ENCODE data around the gene AMER3.

The AMER3 gene

DNA sequence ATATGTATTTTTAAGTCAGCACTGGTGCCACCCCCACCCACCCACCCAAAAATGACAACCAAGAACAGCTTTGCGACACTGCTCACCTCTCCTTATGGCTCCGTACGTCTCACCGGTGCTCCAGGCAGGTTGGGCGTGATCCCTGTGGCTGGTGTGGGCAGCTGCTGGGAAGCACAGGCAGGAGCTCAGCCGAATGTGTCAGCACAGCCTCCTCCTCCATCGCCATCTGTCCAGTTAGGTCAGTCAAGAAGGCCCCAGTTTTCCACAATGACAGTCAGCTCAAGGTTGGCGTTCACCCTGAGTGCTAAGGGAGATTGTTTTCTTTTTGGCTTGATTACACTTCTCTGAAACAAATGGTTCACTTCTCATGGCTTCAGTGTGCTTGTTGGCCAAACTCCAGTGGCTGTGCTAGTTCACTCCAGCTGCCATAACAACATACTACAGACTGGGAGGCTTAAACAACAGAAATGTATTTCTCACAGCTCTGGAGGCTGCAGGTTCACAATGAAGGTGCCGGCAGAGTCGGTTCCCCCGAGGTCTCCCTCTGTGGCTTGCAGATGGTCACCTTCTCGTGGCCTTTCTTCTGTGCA, 30.2 kb downstream of the AMER3 start:
- DNase-seq, result peak; percentile 28

DNA sequence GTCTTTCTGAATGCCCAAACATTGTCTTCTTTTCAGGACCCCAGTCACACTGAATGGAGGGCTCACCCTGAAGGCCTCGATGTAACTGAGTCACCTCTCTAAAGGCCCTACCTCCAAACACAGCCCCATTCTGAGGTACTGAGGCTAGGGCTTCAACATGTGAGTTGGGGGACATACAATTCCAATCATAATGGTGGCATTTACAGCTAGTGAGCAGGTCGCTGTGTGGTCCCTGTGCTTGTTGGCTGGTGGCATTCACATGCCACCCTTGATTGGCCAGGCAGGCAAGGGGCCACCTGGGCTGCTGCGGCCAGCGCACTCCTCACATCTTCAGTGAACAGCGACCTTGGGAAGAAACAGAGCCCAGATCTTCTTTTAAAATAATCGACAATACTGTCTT, 30.7 kb downstream of the AMER3 start:
- DNase-seq, result no peak

GRCh38 chr2:130787841-130788240, 32.5 kb downstream of the AMER3 start:
- no peak for DNase-seq

DNA sequence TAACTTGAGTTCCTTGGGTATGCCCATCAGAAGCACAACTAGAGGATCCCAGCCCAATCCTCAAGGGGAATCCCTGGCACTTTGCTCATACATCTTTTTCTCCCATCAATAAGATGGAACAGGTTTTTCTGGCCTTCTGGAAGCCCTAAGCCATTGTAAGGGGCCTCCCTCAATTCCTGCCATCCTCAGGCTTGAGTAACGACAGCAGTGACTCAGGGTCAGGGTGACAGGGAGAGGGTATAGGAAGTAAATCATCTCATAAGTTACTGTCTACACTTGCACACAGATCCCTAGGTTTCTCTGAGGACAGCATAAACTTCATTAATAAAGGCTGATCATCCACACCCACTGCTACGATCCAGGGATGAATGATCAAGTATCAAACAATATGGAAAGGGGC, 35.0 kb downstream of the AMER3 start:
- no peak for DNase-seq

- DNase-seq, result no peak
Observed at GRCh38 chr2:130790804-130791616, 35.7 kb downstream of the AMER3 start.

DNA sequence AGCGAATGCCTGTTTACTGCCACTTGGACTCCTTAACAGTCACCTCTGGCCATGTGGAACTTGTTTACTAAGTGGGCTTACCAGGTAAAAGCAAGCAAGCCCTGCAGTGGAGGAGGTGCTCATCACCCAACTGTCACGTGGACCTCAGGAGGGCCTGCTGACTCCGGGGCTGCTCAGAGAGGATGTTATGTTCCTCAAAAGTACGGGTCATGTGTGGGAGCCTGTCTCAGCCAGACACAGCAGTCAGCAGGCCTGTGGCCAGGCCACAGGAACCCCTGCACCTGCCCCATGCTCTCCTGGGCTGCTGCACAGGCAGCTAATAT, 36.2 kb downstream of the AMER3 start:
- no peak for DNase-seq

- DNase-seq, result no peak
Observed at GRCh38 chr2:130795431-130795830, 40.1 kb downstream of the AMER3 start.

DNA sequence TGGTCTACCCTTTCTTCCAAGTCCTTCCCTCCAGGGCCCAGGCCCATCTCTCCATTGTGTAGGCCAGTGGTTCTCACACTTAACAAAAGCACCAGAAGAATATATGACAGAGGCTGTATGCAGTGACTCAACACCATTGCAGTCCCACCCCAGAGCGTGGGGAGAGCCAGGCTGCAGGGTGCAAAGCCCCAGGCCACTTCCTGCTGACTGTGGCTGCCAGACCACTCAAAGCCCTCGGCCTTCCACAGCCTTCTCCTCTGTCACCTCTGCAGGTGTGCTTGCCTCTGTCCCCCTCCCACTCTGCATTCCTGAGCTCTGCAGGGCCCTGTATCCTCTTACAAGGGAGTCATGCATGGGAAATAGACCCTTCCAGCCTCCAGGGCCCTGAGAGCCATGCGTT, 41.0 kb downstream of the AMER3 start:
- DNase-seq, result no peak

GRCh38 chr2:130797493-130798435, 42.4 kb downstream of the AMER3 start:
- peak; percentile 82 for DNase-seq

- DNase-seq, result peak; percentile 64
Observed at GRCh38 chr2:130798472-130799218, 43.3 kb downstream of the AMER3 start.

DNA sequence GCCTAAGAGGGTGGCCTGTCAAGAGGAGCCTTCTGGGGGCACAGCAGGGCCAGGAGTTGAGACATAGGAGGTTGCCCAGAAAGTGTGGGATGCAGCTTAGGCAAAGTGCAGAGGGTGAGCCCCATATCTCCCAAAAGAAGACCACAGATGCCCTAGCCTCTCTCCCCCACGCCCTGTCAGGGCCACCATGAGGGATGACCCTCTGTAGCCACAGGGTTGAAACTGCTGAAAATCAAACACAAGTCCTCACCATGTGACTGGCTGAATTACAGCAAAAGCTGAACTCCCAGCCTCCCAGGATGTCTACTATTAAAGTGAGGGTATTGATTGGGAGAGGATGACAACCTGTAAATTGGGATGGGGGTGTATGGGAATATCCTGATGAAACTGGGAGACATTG, 44.0 kb downstream of the AMER3 start:
- no peak for DNase-seq

- no peak for DNase-seq
Observed at GRCh38 chr2:130805613-130806012, 50.3 kb downstream of the AMER3 start.

DNA sequence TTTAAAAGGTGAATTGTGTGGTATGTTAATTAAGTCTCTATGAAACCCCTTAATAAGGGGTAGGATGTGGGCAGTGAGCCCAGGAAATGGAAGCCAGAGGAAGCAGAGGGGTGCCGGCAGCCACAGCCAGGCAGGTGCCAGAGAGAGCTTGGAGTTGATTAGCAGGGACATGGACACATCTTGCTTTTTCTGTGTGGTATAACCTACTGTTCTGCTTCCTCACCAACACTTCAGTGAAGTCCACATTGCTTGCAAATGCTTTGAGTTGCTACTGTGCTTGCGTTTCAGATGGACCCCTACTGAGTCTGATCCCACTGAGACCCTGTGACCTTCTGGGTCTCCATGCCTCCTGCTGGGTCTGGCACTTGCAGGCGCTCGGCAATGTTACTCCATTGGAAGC, 51.0 kb downstream of the AMER3 start:
- DNase-seq, result no peak

DNA sequence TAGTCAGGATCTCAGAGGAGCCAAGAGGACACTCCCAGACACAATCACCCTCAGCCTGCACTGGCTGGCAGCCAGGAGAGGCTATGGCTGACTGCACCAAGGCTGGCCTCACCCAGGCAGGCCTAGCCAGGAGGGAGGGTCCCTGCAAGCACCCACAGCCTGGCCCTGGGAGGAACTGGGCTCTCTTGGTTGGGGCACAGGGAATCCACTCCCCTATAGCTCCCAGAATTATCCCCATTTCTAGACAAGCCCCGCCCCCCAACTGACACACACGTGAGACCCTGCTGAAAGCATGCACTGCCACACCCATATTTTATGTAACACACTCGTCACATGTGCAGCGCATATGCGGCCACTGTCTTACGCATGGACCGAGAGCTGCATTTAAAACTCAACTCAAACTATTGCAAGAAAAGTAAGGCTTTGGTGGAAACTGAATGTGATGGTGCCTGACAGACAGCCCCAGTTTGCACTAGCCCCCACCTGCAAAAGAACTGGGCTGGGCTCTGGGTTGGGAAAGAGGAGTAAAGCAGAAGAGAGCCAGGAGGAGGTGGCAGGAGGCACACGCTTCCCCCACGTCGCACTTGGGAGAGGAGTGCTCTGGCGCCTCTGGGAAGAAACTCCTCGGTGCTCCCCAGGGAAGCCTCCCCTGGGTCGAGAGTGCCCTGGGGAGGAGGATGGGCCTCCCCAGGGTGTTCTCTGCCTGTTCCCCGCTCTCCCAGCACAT, 52.5 kb downstream of the AMER3 start:
- no peak for DNase-seq

- DNase-seq, result no peak
Observed at GRCh38 chr2:130808482-130809268, 53.3 kb downstream of the AMER3 start.

- no peak for DNase-seq
Observed at GRCh38 chr2:130810490-130810889, 55.1 kb downstream of the AMER3 start.

- no peak for DNase-seq
Observed at GRCh38 chr2:130813722-130814121, 58.4 kb downstream of the AMER3 start.

- DNase-seq, result no peak
Observed at GRCh38 chr2:130814931-130815680, 59.8 kb downstream of the AMER3 start.

Data from NCI-H1694 treated with DMSO at 0.1 percent for 48 hours (cell line).